MM.1S (cell line): ENCODE measurements around the gene MEGF9.

ENCODE experiments used
- CTCF ChIP-seq: fragments of 300-600 bp; sonication (generic); IDR thresholded peaks from 2 replicates; pipeline ENCODE4 v1.5.1; 2016; ENCODE audit warnings: antibody characterized with exemption, low read length, mixed read lengths
- EZH2 ChIP-seq: fragments of 300-600 bp; sonication (generic); optimal IDR thresholded peaks from 2 replicates; pipeline ENCODE3; 2017; ENCODE audit warnings: low read depth, mild to moderate bottlenecking, antibody characterized with exemption, low read length, mixed read lengths

DNA sequence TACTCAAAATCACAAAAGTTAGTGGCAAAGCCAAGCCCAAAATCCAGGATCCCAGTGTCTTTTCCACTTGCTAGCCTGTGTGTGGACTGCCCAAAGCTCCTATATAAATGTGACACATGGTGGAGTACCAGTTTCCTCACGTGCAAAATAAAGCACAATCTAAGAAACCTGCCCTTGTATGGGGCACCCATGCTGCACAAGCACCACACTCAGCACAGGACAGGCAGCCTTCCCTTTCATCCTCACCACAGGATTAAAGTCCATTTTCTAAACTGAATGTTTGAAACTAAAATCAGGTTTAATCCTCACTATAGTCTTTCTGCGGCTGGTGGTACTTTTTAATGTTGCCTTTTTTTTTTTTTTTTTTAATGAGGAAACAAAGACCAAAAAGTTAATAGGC lies 139.8 kb downstream of the MEGF9 start:
- TF ChIP-seq CTCF (no peak), EZH2 (no peak)
